SK-N-SH treated with all-trans-retinoic acid at 6 μM for 48 hours (cell line): ENCODE measurements around the gene NUP133.

Experiments used
- BACH2 ChIP-seq: fragments of 250-450 bp; sonication (Bioruptor Pico); IDR thresholded peaks from 2 replicates; pipeline ENCODE4 v1.9.0; 2021; ENCODE audit warnings: mild to moderate bottlenecking, borderline replicate concordance
- SNAI2 ChIP-seq: fragments of 250-450 bp; sonication (Bioruptor Pico); IDR thresholded peaks from 2 replicates; pipeline ENCODE4 v1.5.0; 2020; ENCODE audit warnings: mild to moderate bottlenecking, moderate library complexity

DNA sequence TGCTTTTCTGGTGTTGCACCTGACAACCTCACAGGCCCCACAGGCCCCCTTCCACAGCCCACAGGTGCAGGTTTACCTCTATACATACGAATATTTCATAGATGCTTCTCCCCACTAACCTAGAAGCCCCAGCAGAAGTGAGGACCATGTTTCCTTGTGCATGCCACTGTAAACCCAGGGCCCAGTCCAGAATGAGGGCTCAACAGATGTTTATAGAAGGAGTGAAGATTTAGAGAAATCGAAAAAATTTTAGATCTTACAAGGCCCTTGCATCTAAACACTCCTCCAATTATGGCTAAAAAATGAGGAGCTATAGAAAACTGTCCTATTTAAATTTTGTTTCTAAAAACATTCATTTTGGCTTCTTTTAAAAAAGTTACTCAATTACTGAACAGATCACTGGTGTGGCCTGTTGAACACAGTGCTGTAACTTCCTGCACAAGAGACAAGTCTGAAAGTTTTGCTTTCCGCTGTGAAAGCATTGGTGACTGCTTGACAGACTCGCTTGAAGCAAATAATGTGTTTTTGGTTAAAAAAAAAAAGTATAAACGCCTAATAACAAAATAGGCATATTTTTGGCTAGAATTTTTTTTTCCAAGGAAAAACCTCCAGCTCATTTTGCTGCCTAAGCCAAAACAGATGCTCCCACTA, 49.2 kb upstream of the NUP133 start:
- TF ChIP-seq SNAI2 (CRISPR knock-in tag) (no peak), BACH2 (CRISPR knock-in tag) (no peak)
